Measurements from ENCODE around the gene CCNF.
"Not testable (repeated sequence)": the region's sequence is repeated elsewhere in the genome, so short reads cannot be mapped to it uniquely, and the experiment has no call there.

The CCNF gene

GRCh38 chr16:2475413-2476344 lies 46.4 kb downstream of the CCNF start:
- in situ Hi-C loops (cut with HindIII; ENCODE audit: low sequenced_read_pairs) = no loop called here
- TF ChIP-seq CTCF (IDR thresholded peaks at IDR 0.05; ENCODE audit: low read depth, low read length) = no peak
- H3K4me3 ChIP-seq (ENCODE audit: low read depth, low read length) = peak overlapping the region; percentile 53
- DNase-seq (ENCODE audit: low read depth, low spot score) = no peak

- no peak for TF ChIP-seq CTCF (IDR thresholded peaks at IDR 0.05; ENCODE audit: low read depth, low read length)
- in situ Hi-C loops (cut with HindIII; ENCODE audit: low sequenced_read_pairs) = no loop called here
- H3K4me3 ChIP-seq (ENCODE audit: low read depth, low read length) = no peak overlapping the region
Measured at GRCh38 chr16:2476345-2476720, 47.1 kb downstream of the CCNF start.

GRCh38 chr16:2476741-2477140 lies 47.5 kb downstream of the CCNF start:
- no peak for TF ChIP-seq CTCF (IDR thresholded peaks at IDR 0.05; ENCODE audit: low read depth, low read length)
- no peak overlapping the region for H3K4me3 ChIP-seq (ENCODE audit: low read depth, low read length)
- in situ Hi-C loops (cut with HindIII; ENCODE audit: low sequenced_read_pairs) = no loop called here
- DNase-seq (ENCODE audit: low read depth, low spot score) = no peak

More at GRCh38 chr16:2476345-2476720, 47.1 kb downstream of the CCNF start:
- DNase-seq (ENCODE audit: low read depth, low spot score) = no peak

GRCh38 chr16:2477327-2477726 lies 48.1 kb downstream of the CCNF start:
- no peak for DNase-seq (ENCODE audit: low read depth, low spot score)
- no peak for TF ChIP-seq CTCF (IDR thresholded peaks at IDR 0.05; ENCODE audit: low read depth, low read length)
- no peak overlapping the region for H3K4me3 ChIP-seq (ENCODE audit: low read depth, low read length)
- in situ Hi-C loops (cut with HindIII; ENCODE audit: low sequenced_read_pairs) = no loop called here

- no peak for TF ChIP-seq CTCF (IDR thresholded peaks at IDR 0.05; ENCODE audit: low read depth, low read length)
- H3K4me3 ChIP-seq (ENCODE audit: low read depth, low read length) = no peak overlapping the region
Measured at GRCh38 chr16:2478279-2478678, 49.0 kb downstream of the CCNF start.

GRCh38 chr16:2479996-2480395 lies 50.7 kb downstream of the CCNF start:
- in situ Hi-C loops (cut with HindIII; ENCODE audit: low sequenced_read_pairs); DNase-seq (ENCODE audit: low read depth, low spot score); H3K4me3 ChIP-seq (ENCODE audit: low read depth, low read length): not testable (repeated sequence)

More at GRCh38 chr16:2478279-2478678, 49.0 kb downstream of the CCNF start:
- in situ Hi-C loops (cut with HindIII; ENCODE audit: low sequenced_read_pairs) = no loop called here
- no peak for DNase-seq (ENCODE audit: low read depth, low spot score)

- TF ChIP-seq CTCF (IDR thresholded peaks at IDR 0.05; ENCODE audit: low read depth, low read length) = no peak
- H3K4me3 ChIP-seq (ENCODE audit: low read depth, low read length) = no peak overlapping the region
- DNase-seq (ENCODE audit: low read depth, low spot score) = no peak
- in situ Hi-C loops (cut with HindIII; ENCODE audit: low sequenced_read_pairs) = no loop called here
Measured at GRCh38 chr16:2480948-2481347, 51.7 kb downstream of the CCNF start.
